ENCODE data around the gene ZAP70.

ZAP70 gene

GRCh38 chr2:97730245-97730644 is 16.9 kb downstream of the ZAP70 start:
- TF ChIP-seq GATA1 (IDR thresholded peaks at IDR 0.05; ENCODE audit: low read depth, low read length) (no peak), POLR2A (IDR thresholded peaks at IDR 0.05; ENCODE audit: low read length) (no peak)

GRCh38 chr2:97731274-97732020 is 18.1 kb downstream of the ZAP70 start:
- no peak for TF ChIP-seq GATA1 (IDR thresholded peaks at IDR 0.05; ENCODE audit: low read depth, low read length)
- TF ChIP-seq POLR2A (IDR thresholded peaks at IDR 0.05; ENCODE audit: low read length), result no peak

More at GRCh38 chr2:97730245-97730644, 16.9 kb downstream of the ZAP70 start:
- no peak for DNase-seq

GRCh38 chr2:97732436-97733340 is 19.3 kb downstream of the ZAP70 start:
- TF ChIP-seq POLR2A (IDR thresholded peaks at IDR 0.05; ENCODE audit: low read length) (no peak), GATA1 (IDR thresholded peaks at IDR 0.05; ENCODE audit: low read depth, low read length) (no peak)
- no peak for DNase-seq

More at GRCh38 chr2:97731274-97732020, 18.1 kb downstream of the ZAP70 start:
- DNase-seq, result no peak

- no peak for TF ChIP-seq GATA1 (IDR thresholded peaks at IDR 0.05; ENCODE audit: low read depth, low read length)
- TF ChIP-seq POLR2A (IDR thresholded peaks at IDR 0.05; ENCODE audit: low read length), result no peak
- no peak for DNase-seq
Observed at GRCh38 chr2:97733341-97734035, 20.1 kb downstream of the ZAP70 start.

- no peak for DNase-seq
- TF ChIP-seq GATA1 (IDR thresholded peaks at IDR 0.05; ENCODE audit: low read depth, low read length), result no peak
Observed at GRCh38 chr2:97734061-97735051, 21.0 kb downstream of the ZAP70 start.

GRCh38 chr2:97735161-97735561 is 21.8 kb downstream of the ZAP70 start:
- TF ChIP-seq POLR2A (IDR thresholded peaks at IDR 0.05; ENCODE audit: low read length) (no peak), GATA1 (IDR thresholded peaks at IDR 0.05; ENCODE audit: low read depth, low read length) (no peak)
- no peak for DNase-seq

- TF ChIP-seq GATA1 (IDR thresholded peaks at IDR 0.05; ENCODE audit: low read depth, low read length) (no peak), POLR2A (IDR thresholded peaks at IDR 0.05; ENCODE audit: low read length) (no peak)
- DNase-seq, result no peak
Observed at GRCh38 chr2:97736185-97736584, 22.8 kb downstream of the ZAP70 start.

GRCh38 chr2:97736608-97737330 is 23.4 kb downstream of the ZAP70 start:
- no peak for TF ChIP-seq GATA1 (IDR thresholded peaks at IDR 0.05; ENCODE audit: low read depth, low read length)
- no peak for TF ChIP-seq POLR2A (IDR thresholded peaks at IDR 0.05; ENCODE audit: low read length)
- DNase-seq, result no peak

GRCh38 chr2:97737421-97738178 is 24.2 kb downstream of the ZAP70 start:
- no peak for TF ChIP-seq POLR2A (IDR thresholded peaks at IDR 0.05; ENCODE audit: low read length)
- TF ChIP-seq GATA1 (IDR thresholded peaks at IDR 0.05; ENCODE audit: low read depth, low read length), result no peak
- DNase-seq, result no peak

GRCh38 chr2:97738179-97739019 is 25.0 kb downstream of the ZAP70 start:
- no peak for TF ChIP-seq GATA1 (IDR thresholded peaks at IDR 0.05; ENCODE audit: low read depth, low read length)
- TF ChIP-seq POLR2A (IDR thresholded peaks at IDR 0.05; ENCODE audit: low read length), result no peak
- DNase-seq, result no peak
